ENCODE data around the gene RBKS.

The RBKS gene

GRCh38 chr2:27921424-27921823 lies 31.2 kb upstream of the RBKS start:
- TF ChIP-seq FEZF1 (tag by site-specific recombination; IDR thresholded peaks at IDR 0.05) (no peak), ZNF221 (tag by site-specific recombination; IDR thresholded peaks at IDR 0.05; ENCODE audit: borderline replicate concordance) (no peak), ZNF571 (tag by site-specific recombination; IDR thresholded peaks at IDR 0.05) (no peak), SP2 (tag by site-specific recombination; IDR thresholded peaks at IDR 0.05) (no peak), ZNF580 (tag by site-specific recombination; IDR thresholded peaks at IDR 0.05) (no peak), SCRT2 (tag by site-specific recombination; IDR thresholded peaks at IDR 0.05) (no peak), PRDM4 (tag by site-specific recombination; IDR thresholded peaks at IDR 0.05) (no peak), TSHZ1 (tag by site-specific recombination; IDR thresholded peaks at IDR 0.05; ENCODE audit: borderline replicate concordance) (no peak), AEBP2 (tag by site-specific recombination; IDR thresholded peaks at IDR 0.05; ENCODE audit: borderline replicate concordance) (no peak)
- Histone ChIP-seq H3K4me1 (ENCODE audit: control insufficient read depth, insufficient read depth, low read length) (peaks cover 3% of the 10 kb centered on the region; the same call in 1 of the 2 replicates), H3K4me3 (ENCODE audit: low read depth, low read length) (no peak overlapping the region), H3K36me3 (ENCODE audit: control insufficient read depth in 2 of 2, insufficient read depth in 1 of 2, low read length in 2 of 2) (no peaks in the 10 kb centered on the region; a peak in 1 of 3 replicates), H3K27ac (ENCODE audit: extremely low read depth, low read depth, low read length) (no peak overlapping the region), H3K9me3 (ENCODE audit: control insufficient read depth, insufficient read depth, low read depth, low read length) (no peaks in the 10 kb centered on the region)
- CTCF ChIA-PET = no interaction called here
- POLR2A ChIA-PET = no interaction called here

GRCh38 chr2:27920148-27920885 lies 30.1 kb upstream of the RBKS start:
- H3K4me1 ChIP-seq (ENCODE audit: control insufficient read depth, insufficient read depth, low read length) = peaks cover 10% of the 10 kb centered on the region; the same call in 1 of the 2 replicates
- no peaks in the 10 kb centered on the region for H3K9me3 ChIP-seq (ENCODE audit: control insufficient read depth, insufficient read depth, low read depth, low read length)
- no peak overlapping the region for H3K27ac ChIP-seq (ENCODE audit: extremely low read depth, low read depth, low read length)
- no peak overlapping the region for H3K4me3 ChIP-seq (ENCODE audit: low read depth, low read length)
- POLR2A ChIA-PET = no interaction called here
- no peaks in the 10 kb centered on the region; a peak in 1 of 3 replicates for H3K36me3 ChIP-seq (ENCODE audit: control insufficient read depth in 2 of 2, insufficient read depth in 1 of 2, low read length in 2 of 2)
- CTCF ChIA-PET = no interaction called here
- no peak for TF ChIP-seq ZNF37A (tag by site-specific recombination; IDR thresholded peaks at IDR 0.05)
- no peak for TF ChIP-seq ZFP37 (tag by site-specific recombination; IDR thresholded peaks at IDR 0.05)
- no peak for TF ChIP-seq KLF1 (tag by site-specific recombination; IDR thresholded peaks at IDR 0.05)
- TF ChIP-seq ZNF521 (tag by site-specific recombination; IDR thresholded peaks at IDR 0.05) = no peak
- TF ChIP-seq ZNF114 (tag by site-specific recombination; IDR thresholded peaks at IDR 0.05) = no peak
- TF ChIP-seq ZNF518A (tag by site-specific recombination; conservative IDR thresholded peaks at IDR 0.05; ENCODE audit: low read depth) = no peak
- TF ChIP-seq ZNF692 (tag by site-specific recombination; IDR thresholded peaks at IDR 0.05) = no peak
- TF ChIP-seq ZNF660 (tag by site-specific recombination; IDR thresholded peaks at IDR 0.05) = no peak
- no peak for TF ChIP-seq ZNF214 (tag by site-specific recombination; IDR thresholded peaks at IDR 0.05; ENCODE audit: borderline replicate concordance)
- TF ChIP-seq ZNF423 (tag by site-specific recombination; IDR thresholded peaks at IDR 0.05) = no peak
- no peak for TF ChIP-seq SCRT2 (tag by site-specific recombination; IDR thresholded peaks at IDR 0.05)

All from HEK293 (cell line).